Tibial nerve (tissue), 3 donors: ENCODE measurements around the gene ACP3.

Experiments
- POLR2A ChIP-seq, 2 donors: fragments of 450-650 bp; IDR thresholded peaks; one replicate each; pipeline ENCODE4 v1.6.1; 2017; ENCODE audit warnings: antibody characterized with exemption in 2 of 2, mild to moderate bottlenecking in 2 of 2, moderate library complexity in 2 of 2
- TF ChIP-seq, protein P1 (sequence below), 5 experiments: fragments of 200-600 bp in 3 of 5; fragments of 450-650 bp in 2 of 5; sonication (generic) in 3 of 5; IDR thresholded peaks; one replicate each; pipeline ENCODE4 v1.5.1; 2016 to 2019; ENCODE audit warnings: antibody characterized with exemption in 5 of 5, mild to moderate bottlenecking in 3 of 5, moderate library complexity in 2 of 5

DNA sequence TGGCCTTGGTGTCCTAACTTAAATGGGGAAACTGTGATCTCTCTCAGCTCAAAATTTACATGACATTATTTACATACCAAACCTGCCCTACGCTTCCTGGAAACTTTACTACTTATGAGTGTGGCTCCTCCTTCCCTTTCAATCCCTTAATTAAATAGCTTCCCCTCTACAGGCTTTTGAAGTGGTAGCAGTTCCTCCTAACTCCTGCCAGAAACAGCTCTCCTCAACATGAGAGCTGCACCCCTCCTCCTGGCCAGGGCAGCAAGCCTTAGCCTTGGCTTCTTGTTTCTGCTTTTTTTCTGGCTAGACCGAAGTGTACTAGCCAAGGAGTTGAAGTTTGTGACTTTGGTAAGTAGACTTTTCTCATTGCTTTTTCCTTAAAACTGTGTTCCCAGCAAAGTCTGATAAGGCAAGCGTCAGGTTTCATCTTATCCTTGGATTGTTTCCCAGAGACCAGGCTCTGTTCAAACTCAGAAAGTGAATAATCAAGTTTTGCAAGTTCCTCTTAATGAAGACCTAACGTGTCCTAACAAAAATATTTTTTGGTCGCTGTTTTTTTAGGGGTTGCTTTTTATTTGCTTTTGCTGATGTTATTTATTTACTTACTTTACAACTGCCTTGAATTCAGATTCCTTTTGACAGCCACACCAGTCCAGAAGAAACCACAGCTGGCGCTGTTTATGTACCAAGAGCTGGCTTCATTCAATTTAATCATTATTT is at the start of gene ACP3:
- TF ChIP-seq, protein P1, sequence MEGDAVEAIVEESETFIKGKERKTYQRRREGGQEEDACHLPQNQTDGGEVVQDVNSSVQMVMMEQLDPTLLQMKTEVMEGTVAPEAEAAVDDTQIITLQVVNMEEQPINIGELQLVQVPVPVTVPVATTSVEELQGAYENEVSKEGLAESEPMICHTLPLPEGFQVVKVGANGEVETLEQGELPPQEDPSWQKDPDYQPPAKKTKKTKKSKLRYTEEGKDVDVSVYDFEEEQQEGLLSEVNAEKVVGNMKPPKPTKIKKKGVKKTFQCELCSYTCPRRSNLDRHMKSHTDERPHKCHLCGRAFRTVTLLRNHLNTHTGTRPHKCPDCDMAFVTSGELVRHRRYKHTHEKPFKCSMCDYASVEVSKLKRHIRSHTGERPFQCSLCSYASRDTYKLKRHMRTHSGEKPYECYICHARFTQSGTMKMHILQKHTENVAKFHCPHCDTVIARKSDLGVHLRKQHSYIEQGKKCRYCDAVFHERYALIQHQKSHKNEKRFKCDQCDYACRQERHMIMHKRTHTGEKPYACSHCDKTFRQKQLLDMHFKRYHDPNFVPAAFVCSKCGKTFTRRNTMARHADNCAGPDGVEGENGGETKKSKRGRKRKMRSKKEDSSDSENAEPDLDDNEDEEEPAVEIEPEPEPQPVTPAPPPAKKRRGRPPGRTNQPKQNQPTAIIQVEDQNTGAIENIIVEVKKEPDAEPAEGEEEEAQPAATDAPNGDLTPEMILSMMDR (IDR thresholded peaks at IDR 0.05), result no peak
- no peak for TF ChIP-seq POLR2A (IDR thresholded peaks at IDR 0.05)
